Liver (tissue), 3 donors: ENCODE measurements around the gene ANKRD30B.

Experiments
- ATF3 ChIP-seq: IDR thresholded peaks from 2 replicates; pipeline ENCODE4 v1.6.1; 2016; ENCODE audit warnings: antibody characterized with exemption
- CTCF ChIP-seq: fragments of 150-350 bp; IDR thresholded peaks from 2 replicates; pipeline ENCODE4 v1.5.1; 2017; ENCODE audit warnings: improper control_type of control experiment, low read depth, low read length; ENCODE audit not compliant: missing input control
- GABPA ChIP-seq, 2 donors: IDR thresholded peaks in 1 of 2; conservative IDR thresholded peaks in 1 of 2; 2 replicates each; pipeline ENCODE4 v1.6.1; 2016; ENCODE audit warnings: antibody characterized with exemption in 2 of 2, mild to moderate bottlenecking in 1 of 2, moderate library complexity in 1 of 2
- TF ChIP-seq, protein P1 (sequence below): IDR thresholded peaks from 2 replicates; pipeline ENCODE4 v1.6.1; 2016; ENCODE audit warnings: antibody characterized with exemption
- donor health status: healthy.
- donor health status: healthy.

- TF ChIP-seq CTCF, result no peak
- TF ChIP-seq, protein P1, sequence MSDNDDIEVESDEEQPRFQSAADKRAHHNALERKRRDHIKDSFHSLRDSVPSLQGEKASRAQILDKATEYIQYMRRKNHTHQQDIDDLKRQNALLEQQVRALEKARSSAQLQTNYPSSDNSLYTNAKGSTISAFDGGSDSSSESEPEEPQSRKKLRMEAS, result no peak
- TF ChIP-seq ATF3, result no peak
- no peak for TF ChIP-seq GABPA (IDR thresholded peaks at IDR 0.05 in 1 of 2, conservative IDR thresholded peaks at IDR 0.05 in 1 of 2)
Measured at GRCh38 chr18:14781671-14782070, 33.7 kb downstream of the ANKRD30B start.
